MM.1S (cell line): ENCODE measurements around the gene TP53I3.
A peak's percentile ranks its signal among the peaks of the same experiment; 100 is the strongest.

ENCODE experiments used
- DNase-seq: peaks from one replicate; pipeline ENCODE4 v3.0.0-alpha.2; 2015
- H2AFZ ChIP-seq: fragments of 300-600 bp; sonication (generic); 2 replicates; pipeline ENCODE4 v1.6.0; 2016; ENCODE audit warnings: antibody characterized with exemption, low read length
- H3F3A ChIP-seq: fragments of 300-600 bp; sonication (generic); 2 replicates; pipeline ENCODE4 v1.6.1; 2016; ENCODE audit warnings: mild to moderate bottlenecking, antibody characterized with exemption, low read length, moderate library complexity, mixed read lengths; ENCODE audit not compliant: insufficient read depth
- H3K27ac ChIP-seq: fragments of 300-600 bp; sonication (generic); 2 replicates; pipeline ENCODE4 v1.5.1; 2016; ENCODE audit warnings: mild to moderate bottlenecking, low read length
- H3K27me3 ChIP-seq: fragments of 300-600 bp; sonication (generic); replicated peaks from 2 replicates; pipeline ENCODE4 v1.6.0; 2016; ENCODE audit warnings: low read length; ENCODE audit not compliant: insufficient read depth
- H3K36me3 ChIP-seq: fragments of 300-600 bp; sonication (generic); replicated peaks from 2 replicates; pipeline ENCODE4 v1.6.1; 2016; ENCODE audit warnings: mild to moderate bottlenecking, low read length, mixed read lengths; ENCODE audit not compliant: insufficient read depth
- H3K4me1 ChIP-seq: fragments of 300-600 bp; sonication (generic); 2 replicates; pipeline ENCODE4 v1.6.1; 2016; ENCODE audit warnings: low read length, mixed read lengths
- H3K4me2 ChIP-seq: fragments of 300-600 bp; sonication (generic); 2 replicates; pipeline ENCODE4 v1.6.0; 2016; ENCODE audit warnings: low read depth, low read length
- H3K4me3 ChIP-seq: fragments of 300-600 bp; sonication (generic); 2 replicates; pipeline ENCODE4 v1.5.1; 2016; ENCODE audit warnings: low read length, mixed read lengths
- H3K79me2 ChIP-seq: fragments of 300-600 bp; sonication (generic); 2 replicates; pipeline ENCODE4 v1.6.1; 2016; ENCODE audit warnings: mixed run types, low read length, mixed read lengths
- H3K9ac ChIP-seq: fragments of 300-600 bp; sonication (generic); 2 replicates; pipeline ENCODE4 v1.6.1; 2016; ENCODE audit warnings: low read length, mixed read lengths
- H3K9me2 ChIP-seq: fragments of 300-600 bp; sonication (generic); replicated peaks from 2 replicates; pipeline ENCODE4 v1.6.1; 2016; ENCODE audit warnings: mild to moderate bottlenecking, low read length, mixed read lengths; ENCODE audit not compliant: insufficient read depth
- H3K9me3 ChIP-seq: fragments of 300-600 bp; sonication (generic); replicated peaks from 2 replicates; pipeline ENCODE4 v1.6.1; 2016; ENCODE audit warnings: mild to moderate bottlenecking, low read length, mixed read lengths; ENCODE audit not compliant: insufficient read depth
- H4K20me1 ChIP-seq: fragments of 300-600 bp; sonication (generic); 2 replicates; pipeline ENCODE4 v1.6.1; 2016; ENCODE audit warnings: mild to moderate bottlenecking, low read length, moderate library complexity, mixed read lengths; ENCODE audit not compliant: insufficient read depth
- CTCF ChIP-seq: fragments of 300-600 bp; sonication (generic); IDR thresholded peaks from 2 replicates; pipeline ENCODE4 v1.5.1; 2016; ENCODE audit warnings: antibody characterized with exemption, low read length, mixed read lengths
- EZH2 ChIP-seq: fragments of 300-600 bp; sonication (generic); optimal IDR thresholded peaks from 2 replicates; pipeline ENCODE3; 2017; ENCODE audit warnings: low read depth, mild to moderate bottlenecking, antibody characterized with exemption, low read length, mixed read lengths
- EZH2phosphoT487 ChIP-seq: fragments of 300-600 bp; sonication (generic); IDR thresholded peaks from 2 replicates; pipeline ENCODE4 v1.6.1; 2018; ENCODE audit warnings: antibody characterized with exemption, low read length

TP53I3 gene

GRCh38 chr2:24123922-24124580, 39.4 kb upstream of the TP53I3 start:
- H3K27me3 ChIP-seq: no peaks in the 10 kb centered on the region
- no peaks in the 10 kb centered on the region for H3K79me2 ChIP-seq
- no peak for DNase-seq
- H3K9me2 ChIP-seq: no peaks in the 10 kb centered on the region
- no peaks in the 10 kb centered on the region for H3K4me1 ChIP-seq
- H3K9ac ChIP-seq: peak overlapping the region; percentile 70
- peak overlapping the region; percentile 96 for H3K4me2 ChIP-seq
- H3K27ac ChIP-seq: peak overlapping the region; percentile 26; the same call in 1 of the 2 replicates
- no peak for TF ChIP-seq EZH2
- TF ChIP-seq CTCF: no peak
- TF ChIP-seq EZH2phosphoT487: no peak
- H3K4me3 ChIP-seq: peak overlapping the region; percentile 85
- no peaks in the 10 kb centered on the region for H3K9me3 ChIP-seq
- peak overlapping the region; percentile 100 for H2AFZ ChIP-seq
- H3K36me3 ChIP-seq: no peaks in the 10 kb centered on the region
- no peaks in the 10 kb centered on the region for H4K20me1 ChIP-seq
- H3F3A ChIP-seq: no peaks in the 10 kb centered on the region

GRCh38 chr2:24123195-24123921, 38.7 kb upstream of the TP53I3 start, which contains the start of the genes FAM228B and PFN4:
TSS of gene FAM228B (plus strand) at chr2:24123469. CDS start at chr2:24124362, 893 bp downstream.
TSS of gene PFN4 (minus strand) at chr2:24123334. CDS start at chr2:24122535, 799 bp downstream.
- DNase-seq: peak; percentile 81
- H3K9ac ChIP-seq: peak within 1 kb of the TSS; percentile 70
- H3F3A ChIP-seq: no peaks in the 10 kb centered on the region
- no peaks in the 10 kb centered on the region for H3K27me3 ChIP-seq
- peak within 1 kb of the TSS; percentile 100 for H2AFZ ChIP-seq
- H3K27ac ChIP-seq: peak within 1 kb of the TSS; percentile 26; the same call in 1 of the 2 replicates
- H3K4me2 ChIP-seq: peak within 1 kb of the TSS; percentile 96
- no peaks in the 10 kb centered on the region for H3K36me3 ChIP-seq
- no peaks in the 10 kb centered on the region for H4K20me1 ChIP-seq
- H3K4me1 ChIP-seq: no peaks in the 10 kb centered on the region
- H3K4me3 ChIP-seq: peak within 1 kb of the TSS; percentile 85
- H3K79me2 ChIP-seq: no peaks in the 10 kb centered on the region
- no peaks in the 10 kb centered on the region for H3K9me3 ChIP-seq
- H3K9me2 ChIP-seq: no peaks in the 10 kb centered on the region
- TF ChIP-seq EZH2 (no peak), EZH2phosphoT487 (no peak), CTCF (no peak)

GRCh38 chr2:24122366-24123194, 37.9 kb upstream of the TP53I3 start:
- Histone ChIP-seq H3K9ac (peak overlapping the region; percentile 61; the same call in 1 of the 2 replicates), H3K9me2 (no peaks in the 10 kb centered on the region), H3K4me2 (peak overlapping the region; percentile 67), H3K27ac (no peak overlapping the region), H3F3A (no peaks in the 10 kb centered on the region), H4K20me1 (no peaks in the 10 kb centered on the region), H2AFZ (peak overlapping the region; percentile 96), H3K27me3 (no peaks in the 10 kb centered on the region), H3K79me2 (no peaks in the 10 kb centered on the region), H3K4me1 (no peaks in the 10 kb centered on the region), H3K36me3 (no peaks in the 10 kb centered on the region), H3K9me3 (no peaks in the 10 kb centered on the region), H3K4me3 (peak overlapping the region; percentile 85)
- no peak for TF ChIP-seq CTCF
- TF ChIP-seq EZH2phosphoT487: no peak
- TF ChIP-seq EZH2: no peak
- DNase-seq: no peak
